Muscle of back (tissue), 13 donors: ENCODE data around the gene NUP210. TPM values are rescaled to one million over a fixed set of nuclear protein-coding genes. Genes with fewer than 3 reads are reported as not detected.
"Not testable (repeated sequence)": the region's sequence is repeated elsewhere in the genome, so short reads cannot be mapped to it uniquely, and the experiment has no call there.

ENCODE experiments used
- DNase-seq, 3 donors: peaks; one replicate each; pipeline versions ENCODE4 v3.0.0 to v3.0.0-alpha.2; 2013
- long read RNA-seq, 9 donors: transcript quantifications; one replicate each; lab custom pipeline, GENCODE V29; 2026
- polyA plus RNA-seq, 10 donors: library from polyadenylated mRNA; unstranded; fragments of 120-200 nt; gene quantifications; one replicate each; pipeline ENCODE4 v1.2.1, GENCODE V29; 2013; ENCODE audit not compliant: insufficient read length in 10 of 10

The NUP210 gene
- 10 to 100 TPM in 2 of 10 donors, 1 to 10 TPM in 8; 7.2 to 11.8 (median 8.5) TPM for polyA plus RNA-seq
- long read RNA-seq, donor 1, partial matches to known transcripts: 0 of 1 reads
- long read RNA-seq, donor 1, other reads (novel, unspliced or antisense): 0 of 1 reads
- long read RNA-seq, donor 2: 0 reads
- long read RNA-seq, donor 3: 0 reads
- long read RNA-seq, donor 4: 0 reads
- long read RNA-seq, donor 5: 0 reads
- long read RNA-seq, donor 6: 0 reads
- long read RNA-seq, donor 7: 0 reads
- long read RNA-seq, donor 8: 0 reads
- long read RNA-seq, donor 9: 0 reads

GRCh38 chr3:13420045-13420830 lies at the start of gene NUP210:
Gene NUP210, minus strand, starts transcription at chr3:13420322. Its CDS starts 96 bp downstream, at chr3:13420226.
- DNase-seq: peak in 1 of 3 donors; percentile 18

GRCh38 chr3:13466781-13467180 lies 46.7 kb upstream of the NUP210 start:
- no peak for DNase-seq

- no peak for DNase-seq
Measured at GRCh38 chr3:13465236-13465873, 45.2 kb upstream of the NUP210 start.

- no peak for DNase-seq
Measured at GRCh38 chr3:13463618-13464400, 43.7 kb upstream of the NUP210 start.

- DNase-seq: no peak
Measured at GRCh38 chr3:13462822-13463221, 42.7 kb upstream of the NUP210 start.

GRCh38 chr3:13462125-13462629 lies 42.1 kb upstream of the NUP210 start:
- no peak for DNase-seq

GRCh38 chr3:13461169-13462124 lies 41.3 kb upstream of the NUP210 start:
- peak in 1 of 3 donors; percentile 35 for DNase-seq

GRCh38 chr3:13460341-13460736 lies 40.2 kb upstream of the NUP210 start:
- DNase-seq: no peak

- no peak for DNase-seq
Measured at GRCh38 chr3:13459605-13460340, 39.7 kb upstream of the NUP210 start.

- DNase-seq: no peak
Measured at GRCh38 chr3:13457593-13457992, 37.5 kb upstream of the NUP210 start.

- DNase-seq: no peak
Measured at GRCh38 chr3:13455644-13456043, 35.5 kb upstream of the NUP210 start.

GRCh38 chr3:13452490-13453335 lies 32.6 kb upstream of the NUP210 start:
- peak in 2 of 3 donors; percentile 60 to 84 for DNase-seq

- DNase-seq: no peak
Measured at GRCh38 chr3:13451301-13451673, 31.2 kb upstream of the NUP210 start.

GRCh38 chr3:13442882-13443281 lies 22.8 kb upstream of the NUP210 start:
- not testable (repeated sequence) for DNase-seq

GRCh38 chr3:13440204-13440817 lies 20.2 kb upstream of the NUP210 start:
- no peak for DNase-seq

GRCh38 chr3:13436213-13436612 lies 16.1 kb upstream of the NUP210 start:
- DNase-seq: not testable (repeated sequence)

- DNase-seq: no peak
Measured at GRCh38 chr3:13433912-13434311, 13.8 kb upstream of the NUP210 start.

- no peak for DNase-seq
Measured at GRCh38 chr3:13432093-13432492, 12.0 kb upstream of the NUP210 start.
